WTC11 (cell line): Measurements from ENCODE around the gene SORCS2. TPM values are rescaled to one million over a fixed set of nuclear protein-coding genes. Genes with fewer than 3 reads are reported as not detected.

Source experiments
- ATAC-seq: fragments of 200-7000 bp; cut with Tn5 transposase; 2 replicates; pipeline ENCODE4 v1.10.0; 2021; ENCODE audit warnings: mild to moderate bottlenecking, moderate library complexity
- CTCF ChIA-PET: fragments of 300-600 bp; sonication (Branson Sonifier 250); formaldehyde crosslinking; loops from one replicate; lab custom pipeline; 2021; ENCODE audit warnings: antibody characterized with exemption; lab: Charles Lee
- POLR2A ChIA-PET: fragments of 350-600 bp; sonication (Branson Sonifier 250); formaldehyde crosslinking; loops from one replicate; lab custom pipeline; 2021; ENCODE audit warnings: antibody characterized with exemption; lab: Charles Lee
- DNase-seq: peaks from one replicate; pipeline ENCODE4 v3.0.0; 2021; ENCODE audit warnings: low spot score
- H3K27ac Mint-ChIP-seq: 2 replicates; pipeline ENCODE4 v1.8.0; 2021; ENCODE audit warnings: mixed read lengths
- H3K27me3 Mint-ChIP-seq: 2 replicates; pipeline ENCODE4 v1.8.0; 2021; ENCODE audit warnings: low read depth, mild to moderate bottlenecking, moderate library complexity, mixed read lengths
- H3K36me3 Mint-ChIP-seq: 2 replicates; pipeline ENCODE4 v1.8.0; 2021; ENCODE audit warnings: mixed read lengths
- H3K4me1 Mint-ChIP-seq: 2 replicates; pipeline ENCODE4 v1.8.0; 2022; ENCODE audit warnings: mixed read lengths
- H3K4me3 Mint-ChIP-seq: 2 replicates; pipeline ENCODE4 v1.8.0; 2021; ENCODE audit warnings: mild to moderate bottlenecking, moderate library complexity, mixed read lengths
- H3K9me3 Mint-ChIP-seq: 2 replicates; pipeline ENCODE4 v1.8.0; 2021; ENCODE audit warnings: mixed read lengths
- AFF4 ChIP-seq: sonication (generic); formaldehyde crosslinking; IDR thresholded peaks from 2 replicates; pipeline ENCODE4 v1.8.1; 2023; ENCODE audit warnings: mild to moderate bottlenecking, missing genetic modification reagents, borderline replicate concordance
- ARID4B ChIP-seq: sonication (generic); formaldehyde crosslinking; IDR thresholded peaks from 2 replicates; pipeline ENCODE4 v1.8.0; 2023; ENCODE audit warnings: missing genetic modification reagents, mild to moderate bottlenecking, borderline replicate concordance
- CBFB ChIP-seq: sonication (generic); formaldehyde crosslinking; IDR thresholded peaks from 2 replicates; pipeline ENCODE4 v1.8.1; 2022; ENCODE audit warnings: mild to moderate bottlenecking, low read depth, missing genetic modification reagents
- CTCF ChIP-seq: fragments of 200-600 bp; IDR thresholded peaks from 2 replicates; pipeline ENCODE4 v1.8.0; 2022; ENCODE audit warnings: antibody characterized with exemption
- ELF4 ChIP-seq: sonication (generic); formaldehyde crosslinking; IDR thresholded peaks from 2 replicates; pipeline ENCODE4 v1.8.1; 2022; ENCODE audit warnings: low read depth, mild to moderate bottlenecking, moderate library complexity, missing genetic modification reagents
- ERG ChIP-seq: fragments of 250-450 bp; sonication (Bioruptor Pico); IDR thresholded peaks from 2 replicates; pipeline ENCODE4 v1.8.0; 2021; ENCODE audit warnings: mild to moderate bottlenecking
- ESRRA ChIP-seq: sonication (generic); formaldehyde crosslinking; IDR thresholded peaks from 2 replicates; pipeline ENCODE4 v1.8.1; 2022; ENCODE audit warnings: mild to moderate bottlenecking, missing genetic modification reagents, borderline replicate concordance
- FOXJ3 ChIP-seq: sonication (generic); formaldehyde crosslinking; IDR thresholded peaks from 2 replicates; pipeline ENCODE4 v1.9.0; 2021; ENCODE audit warnings: missing genetic modification reagents, mild to moderate bottlenecking, borderline replicate concordance
- FOXK1 ChIP-seq: sonication (generic); formaldehyde crosslinking; IDR thresholded peaks from 2 replicates; pipeline ENCODE4 v1.8.0; 2022; ENCODE audit warnings: mild to moderate bottlenecking, moderate library complexity, missing genetic modification reagents
- FOXP4 ChIP-seq: sonication (generic); formaldehyde crosslinking; IDR thresholded peaks from 2 replicates; pipeline ENCODE4 v1.8.0; 2022; ENCODE audit warnings: mild to moderate bottlenecking, missing genetic modification reagents
- GABPB1 ChIP-seq: sonication (generic); formaldehyde crosslinking; IDR thresholded peaks from 2 replicates; pipeline ENCODE4 v1.8.1; 2023; ENCODE audit warnings: mild to moderate bottlenecking, missing genetic modification reagents
- GRHL2 ChIP-seq: fragments of 250-450 bp; sonication (Bioruptor Pico); IDR thresholded peaks from 2 replicates; pipeline ENCODE4 v1.8.0; 2022; ENCODE audit warnings: mild to moderate bottlenecking, moderate library complexity; ENCODE audit not compliant: insufficient replicate concordance, severe bottlenecking
- NFE2L1 ChIP-seq: sonication (generic); formaldehyde crosslinking; IDR thresholded peaks from 2 replicates; pipeline ENCODE4 v1.8.1; 2023; ENCODE audit warnings: missing genetic modification reagents
- STAT6 ChIP-seq: sonication (generic); formaldehyde crosslinking; conservative IDR thresholded peaks from 2 replicates; pipeline ENCODE4 v1.8.1; 2023; ENCODE audit warnings: mild to moderate bottlenecking, low read depth, missing genetic modification reagents, moderate library complexity
- ZNF317 ChIP-seq: sonication (generic); formaldehyde crosslinking; IDR thresholded peaks from 2 replicates; pipeline ENCODE4 v1.8.1; 2023; ENCODE audit warnings: low read depth, mild to moderate bottlenecking, moderate library complexity, missing genetic modification reagents, borderline replicate concordance
- total RNA-seq: library from RNA; stranded (reverse); gene quantifications from 3 replicates; pipeline ENCODE4 v1.2.3, GENCODE V29; 2021

The SORCS2 gene
- total RNA-seq, 1 experiment from 2014 or later = 6.6 TPM

- TF ChIP-seq CTCF (no peak), GRHL2 (no peak)
Measured at GRCh38 chr4:7297881-7298280, 105.5 kb downstream of the SORCS2 start (continued).

GRCh38 chr4:7298619-7299009 is 106.3 kb downstream of the SORCS2 start:
- CTCF ChIA-PET = no interaction called here
- ATAC-seq (no peak), DNase-seq (no peak)
- no peak for TF ChIP-seq ESRRA (CRISPR knock-in tag)
- no peak for TF ChIP-seq FOXP4 (CRISPR knock-in tag)
- no peak for TF ChIP-seq ERG
- TF ChIP-seq ZNF317 (CRISPR knock-in tag) = no peak
- no peak for TF ChIP-seq CBFB (CRISPR knock-in tag)
- TF ChIP-seq STAT6 (CRISPR knock-in tag) = no peak
- no peak for TF ChIP-seq GABPB1 (CRISPR knock-in tag)
- TF ChIP-seq ARID4B (CRISPR knock-in tag) = no peak
- TF ChIP-seq ELF4 (CRISPR knock-in tag) = no peak
- TF ChIP-seq FOXJ3 (CRISPR knock-in tag) = no peak
- TF ChIP-seq FOXK1 = no peak
- no peak for TF ChIP-seq AFF4
- TF ChIP-seq NFE2L1 (CRISPR knock-in tag) = no peak
- H3K27ac Mint-ChIP-seq = no peak overlapping the region
- H3K36me3 Mint-ChIP-seq = no peaks in the 10 kb centered on the region
- POLR2A ChIA-PET = no interaction called here
- no peak overlapping the region for H3K4me3 Mint-ChIP-seq
- peaks cover 3% of the 10 kb centered on the region; the same call in 1 of the 2 replicates for H3K4me1 Mint-ChIP-seq
- H3K9me3 Mint-ChIP-seq = no peaks in the 10 kb centered on the region
- H3K27me3 Mint-ChIP-seq = no peaks in the 10 kb centered on the region
